Activated naive CD8-positive, alpha-beta T cell (primary cell): ENCODE results near the gene ASTN2.

Source experiments
- H3K27ac Mint-ChIP-seq: one replicate; pipeline ENCODE4 v1.8.0; 2021; ENCODE audit warnings: mixed read lengths
- H3K27me3 Mint-ChIP-seq: one replicate; pipeline ENCODE4 v1.8.0; 2021; ENCODE audit warnings: mixed read lengths
- H3K36me3 Mint-ChIP-seq: one replicate; pipeline ENCODE4 v1.8.0; 2021; ENCODE audit warnings: mixed read lengths
- H3K4me1 Mint-ChIP-seq: one replicate; pipeline ENCODE4 v1.8.0; 2021; ENCODE audit warnings: low read depth, mixed read lengths
- H3K4me3 Mint-ChIP-seq: one replicate; pipeline ENCODE4 v1.8.0; 2021; ENCODE audit warnings: mild to moderate bottlenecking, mixed read lengths
- H3K9me3 Mint-ChIP-seq: one replicate; pipeline ENCODE4 v1.8.0; 2021; ENCODE audit warnings: low read depth, mixed read lengths

ASTN2 gene, protein sequence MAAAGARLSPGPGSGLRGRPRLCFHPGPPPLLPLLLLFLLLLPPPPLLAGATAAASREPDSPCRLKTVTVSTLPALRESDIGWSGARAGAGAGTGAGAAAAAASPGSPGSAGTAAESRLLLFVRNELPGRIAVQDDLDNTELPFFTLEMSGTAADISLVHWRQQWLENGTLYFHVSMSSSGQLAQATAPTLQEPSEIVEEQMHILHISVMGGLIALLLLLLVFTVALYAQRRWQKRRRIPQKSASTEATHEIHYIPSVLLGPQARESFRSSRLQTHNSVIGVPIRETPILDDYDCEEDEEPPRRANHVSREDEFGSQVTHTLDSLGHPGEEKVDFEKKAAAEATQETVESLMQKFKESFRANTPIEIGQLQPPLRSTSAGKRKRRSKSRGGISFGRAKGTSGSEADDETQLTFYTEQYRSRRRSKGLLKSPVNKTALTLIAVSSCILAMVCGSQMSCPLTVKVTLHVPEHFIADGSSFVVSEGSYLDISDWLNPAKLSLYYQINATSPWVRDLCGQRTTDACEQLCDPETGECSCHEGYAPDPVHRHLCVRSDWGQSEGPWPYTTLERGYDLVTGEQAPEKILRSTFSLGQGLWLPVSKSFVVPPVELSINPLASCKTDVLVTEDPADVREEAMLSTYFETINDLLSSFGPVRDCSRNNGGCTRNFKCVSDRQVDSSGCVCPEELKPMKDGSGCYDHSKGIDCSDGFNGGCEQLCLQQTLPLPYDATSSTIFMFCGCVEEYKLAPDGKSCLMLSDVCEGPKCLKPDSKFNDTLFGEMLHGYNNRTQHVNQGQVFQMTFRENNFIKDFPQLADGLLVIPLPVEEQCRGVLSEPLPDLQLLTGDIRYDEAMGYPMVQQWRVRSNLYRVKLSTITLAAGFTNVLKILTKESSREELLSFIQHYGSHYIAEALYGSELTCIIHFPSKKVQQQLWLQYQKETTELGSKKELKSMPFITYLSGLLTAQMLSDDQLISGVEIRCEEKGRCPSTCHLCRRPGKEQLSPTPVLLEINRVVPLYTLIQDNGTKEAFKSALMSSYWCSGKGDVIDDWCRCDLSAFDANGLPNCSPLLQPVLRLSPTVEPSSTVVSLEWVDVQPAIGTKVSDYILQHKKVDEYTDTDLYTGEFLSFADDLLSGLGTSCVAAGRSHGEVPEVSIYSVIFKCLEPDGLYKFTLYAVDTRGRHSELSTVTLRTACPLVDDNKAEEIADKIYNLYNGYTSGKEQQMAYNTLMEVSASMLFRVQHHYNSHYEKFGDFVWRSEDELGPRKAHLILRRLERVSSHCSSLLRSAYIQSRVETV (N-terminal part only)

GRCh38 chr9:117414906-117415331, at the start of gene ASTN2:
ASTN2 (minus strand) TSS chr9:117415057; CDS start chr9:117414938, 119 bp downstream.
- no peak within 1 kb of the TSS for H3K27ac Mint-ChIP-seq
- peaks cover 19% of the 10 kb centered on the region for H3K27me3 Mint-ChIP-seq
- H3K4me3 Mint-ChIP-seq: peak within 1 kb of the TSS; percentile 6
- no peaks in the 10 kb centered on the region for H3K9me3 Mint-ChIP-seq
- H3K36me3 Mint-ChIP-seq: no peaks in the 10 kb centered on the region
- peaks cover 2% of the 10 kb centered on the region for H3K4me1 Mint-ChIP-seq

DNA sequence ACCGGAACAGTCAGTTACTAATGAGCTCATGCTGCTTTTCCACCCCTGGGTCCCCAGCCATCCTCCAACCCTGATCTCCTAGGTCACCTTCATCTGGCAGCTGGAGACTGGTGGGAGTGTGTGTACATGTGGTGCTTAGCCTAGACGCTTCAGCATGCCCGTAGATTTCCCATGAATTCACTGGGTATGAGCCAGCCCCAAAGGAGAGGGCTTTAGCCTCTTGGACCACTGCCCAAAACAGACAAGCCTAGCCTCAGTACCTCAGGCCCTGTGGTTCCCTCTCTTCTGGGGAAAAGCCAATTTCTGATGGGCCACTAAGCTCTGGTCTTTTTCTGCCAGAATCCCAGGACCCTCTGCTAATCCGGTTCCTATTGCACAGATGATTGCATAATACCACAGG, 48.0 kb upstream of the ASTN2 start:
- Mint-ChIP-seq H3K27ac (no peak overlapping the region), H3K27me3 (no peaks in the 10 kb centered on the region), H3K4me3 (no peak overlapping the region), H3K4me1 (no peaks in the 10 kb centered on the region), H3K36me3 (no peaks in the 10 kb centered on the region), H3K9me3 (peaks cover 7% of the 10 kb centered on the region)

GRCh38 chr9:117461386-117461785, 46.5 kb upstream of the ASTN2 start:
- H3K9me3 Mint-ChIP-seq: peaks cover 7% of the 10 kb centered on the region
- H3K27me3 Mint-ChIP-seq: no peaks in the 10 kb centered on the region
- no peak overlapping the region for H3K4me3 Mint-ChIP-seq
- H3K36me3 Mint-ChIP-seq: no peaks in the 10 kb centered on the region
- H3K4me1 Mint-ChIP-seq: no peaks in the 10 kb centered on the region
- no peak overlapping the region for H3K27ac Mint-ChIP-seq

- H3K36me3 Mint-ChIP-seq: no peaks in the 10 kb centered on the region
- no peaks in the 10 kb centered on the region for H3K4me1 Mint-ChIP-seq
- no peak overlapping the region for H3K4me3 Mint-ChIP-seq
- peaks cover 7% of the 10 kb centered on the region for H3K9me3 Mint-ChIP-seq
- H3K27ac Mint-ChIP-seq: no peak overlapping the region
- H3K27me3 Mint-ChIP-seq: no peaks in the 10 kb centered on the region
These were observed 45.9 kb upstream of the ASTN2 start for GRCh38 chr9:117460743-117461142.

DNA sequence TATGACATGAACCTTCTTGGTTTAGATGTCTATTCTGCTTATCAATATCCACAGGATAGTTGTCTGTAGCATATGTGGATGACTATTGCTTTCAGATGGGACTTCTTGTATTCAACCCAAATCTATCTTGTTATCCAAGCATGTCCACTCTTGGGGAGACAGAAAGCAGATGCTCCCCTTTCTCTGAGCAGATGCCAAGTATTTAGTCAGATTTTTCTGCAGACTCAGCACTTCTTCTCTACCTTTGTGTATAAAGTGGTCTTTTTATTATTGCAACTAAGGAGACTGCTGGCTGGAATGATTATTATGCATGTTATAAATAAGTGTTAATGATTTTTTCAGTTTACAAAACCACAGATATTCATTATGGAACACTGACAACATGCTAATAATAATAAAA, 45.1 kb upstream of the ASTN2 start:
- H3K9me3 Mint-ChIP-seq: peaks cover 7% of the 10 kb centered on the region
- no peak overlapping the region for H3K4me3 Mint-ChIP-seq
- no peaks in the 10 kb centered on the region for H3K36me3 Mint-ChIP-seq
- no peaks in the 10 kb centered on the region for H3K27me3 Mint-ChIP-seq
- no peak overlapping the region for H3K27ac Mint-ChIP-seq
- H3K4me1 Mint-ChIP-seq: no peaks in the 10 kb centered on the region

GRCh38 chr9:117458066-117458465, 43.2 kb upstream of the ASTN2 start:
- no peak overlapping the region for H3K27ac Mint-ChIP-seq
- no peaks in the 10 kb centered on the region for H3K27me3 Mint-ChIP-seq
- peaks cover 7% of the 10 kb centered on the region for H3K9me3 Mint-ChIP-seq
- H3K4me3 Mint-ChIP-seq: no peak overlapping the region
- H3K36me3 Mint-ChIP-seq: no peaks in the 10 kb centered on the region
- H3K4me1 Mint-ChIP-seq: no peaks in the 10 kb centered on the region

DNA sequence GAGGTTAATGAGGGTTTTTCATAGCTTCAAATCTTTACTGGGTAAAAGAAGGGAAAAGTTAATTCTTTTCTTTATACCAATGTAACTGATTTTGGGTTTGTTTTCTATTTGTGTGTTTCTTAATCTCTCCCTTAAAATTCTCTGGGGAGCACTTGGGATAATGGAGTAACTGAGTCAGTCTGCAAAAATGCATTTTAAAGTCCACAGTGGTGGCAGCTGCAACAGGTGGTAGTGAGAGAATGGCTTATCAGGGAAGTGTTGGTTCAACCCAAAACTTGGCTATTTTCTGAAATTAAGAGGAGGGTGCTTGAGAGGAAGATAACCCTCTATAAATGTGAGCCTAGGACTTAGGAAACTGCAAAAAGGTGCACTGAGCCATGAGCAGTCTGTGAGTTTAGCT, 39.9 kb upstream of the ASTN2 start:
- no peaks in the 10 kb centered on the region for H3K27me3 Mint-ChIP-seq
- H3K36me3 Mint-ChIP-seq: no peaks in the 10 kb centered on the region
- no peak overlapping the region for H3K4me3 Mint-ChIP-seq
- no peaks in the 10 kb centered on the region for H3K4me1 Mint-ChIP-seq
- no peak overlapping the region for H3K27ac Mint-ChIP-seq
- peaks cover 7% of the 10 kb centered on the region for H3K9me3 Mint-ChIP-seq

DNA sequence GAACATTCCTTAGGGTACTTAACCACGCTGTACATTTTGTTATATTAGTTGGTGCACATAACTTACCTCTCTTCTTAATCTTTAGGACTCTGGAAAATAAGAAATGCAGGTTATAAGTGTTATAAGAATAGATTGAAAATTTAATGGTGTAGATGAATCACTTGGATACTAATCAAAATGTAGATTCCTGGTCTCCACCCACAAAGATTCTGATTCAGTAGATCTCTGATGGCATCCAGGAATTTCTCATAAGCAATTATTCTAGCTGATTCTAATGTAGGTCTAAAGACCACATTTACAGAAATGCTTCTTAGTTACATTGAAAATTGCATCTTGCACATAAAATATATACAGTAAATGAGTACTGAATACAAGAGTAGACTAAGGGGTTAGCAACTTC, 38.9 kb upstream of the ASTN2 start:
- H3K4me1 Mint-ChIP-seq: no peaks in the 10 kb centered on the region

DNA sequence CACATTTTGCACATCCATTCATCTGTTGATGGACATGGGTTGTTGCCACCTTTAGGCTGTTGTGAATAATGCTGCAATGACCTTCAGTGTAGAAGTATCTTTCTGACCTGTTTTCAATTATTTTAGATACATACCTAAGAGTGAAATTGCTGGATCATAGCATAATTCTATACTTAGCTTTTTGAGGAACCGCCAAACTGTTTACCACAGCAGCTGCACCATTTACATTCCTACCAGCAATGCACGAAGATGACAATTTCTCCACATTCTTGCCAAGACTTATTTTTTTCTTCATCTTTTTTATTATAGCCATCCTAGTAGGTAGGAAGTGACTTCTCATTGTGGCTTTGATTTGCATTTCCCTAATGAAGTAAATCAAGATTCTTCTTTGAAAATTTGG, 36.5 kb upstream of the ASTN2 start:
- no peak overlapping the region for H3K27ac Mint-ChIP-seq
- no peaks in the 10 kb centered on the region for H3K4me1 Mint-ChIP-seq
- no peaks in the 10 kb centered on the region for H3K36me3 Mint-ChIP-seq
- no peak overlapping the region for H3K4me3 Mint-ChIP-seq
- no peaks in the 10 kb centered on the region for H3K9me3 Mint-ChIP-seq
- no peaks in the 10 kb centered on the region for H3K27me3 Mint-ChIP-seq

More for the DNA sequence above, 38.9 kb upstream of the ASTN2 start:
- Mint-ChIP-seq H3K4me3 (no peak overlapping the region), H3K27ac (no peak overlapping the region), H3K36me3 (no peaks in the 10 kb centered on the region), H3K9me3 (peaks cover 7% of the 10 kb centered on the region), H3K27me3 (no peaks in the 10 kb centered on the region)

DNA sequence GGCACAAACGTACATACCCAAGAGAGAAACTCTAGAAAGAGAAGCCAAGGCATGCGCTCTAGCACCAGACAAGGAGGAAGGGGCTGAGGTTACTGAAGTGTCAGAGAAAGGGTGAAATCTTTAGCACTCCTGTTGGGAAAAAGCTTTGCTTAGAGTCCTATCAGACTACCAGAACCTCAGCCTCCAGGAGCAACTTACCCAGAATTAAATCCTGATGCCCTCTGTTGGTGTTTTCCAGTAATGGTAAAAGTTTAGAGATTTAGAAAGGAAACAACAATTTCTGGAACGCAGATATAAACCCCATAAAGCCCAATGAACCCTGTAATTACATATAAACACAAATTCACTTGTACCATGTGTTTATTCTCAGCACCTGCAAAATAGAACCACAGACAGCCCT, 33.2 kb upstream of the ASTN2 start:
- H3K4me3 Mint-ChIP-seq: no peak overlapping the region
- no peaks in the 10 kb centered on the region for H3K36me3 Mint-ChIP-seq
- no peak overlapping the region for H3K27ac Mint-ChIP-seq
- H3K4me1 Mint-ChIP-seq: no peaks in the 10 kb centered on the region
- H3K27me3 Mint-ChIP-seq: no peaks in the 10 kb centered on the region
- H3K9me3 Mint-ChIP-seq: no peaks in the 10 kb centered on the region

DNA sequence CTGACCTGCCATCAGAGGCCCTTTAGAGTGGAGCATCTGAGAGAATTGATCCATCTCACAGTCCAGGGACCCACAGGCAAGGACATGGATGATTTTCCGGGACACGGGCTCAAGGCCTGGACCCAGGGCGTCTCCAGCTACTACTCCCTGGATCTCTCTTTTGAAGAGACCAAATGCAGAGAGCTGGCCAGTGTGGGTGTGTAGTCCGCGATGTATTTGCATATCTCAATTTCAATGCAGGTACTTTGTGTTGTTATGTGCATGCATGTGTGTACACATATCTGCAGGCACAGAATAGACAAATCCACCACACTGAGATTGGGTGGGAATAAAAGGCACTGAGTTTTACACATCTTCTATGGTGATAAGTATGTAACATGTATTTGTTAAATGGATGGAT, 30.8 kb upstream of the ASTN2 start:
- H3K36me3 Mint-ChIP-seq: no peaks in the 10 kb centered on the region
- no peak overlapping the region for H3K4me3 Mint-ChIP-seq
- H3K4me1 Mint-ChIP-seq: no peaks in the 10 kb centered on the region
- H3K27me3 Mint-ChIP-seq: no peaks in the 10 kb centered on the region
- H3K27ac Mint-ChIP-seq: no peak overlapping the region
- H3K9me3 Mint-ChIP-seq: no peaks in the 10 kb centered on the region

GRCh38 chr9:117444501-117444900, 29.6 kb upstream of the ASTN2 start:
- Mint-ChIP-seq H3K9me3 (no peaks in the 10 kb centered on the region), H3K36me3 (no peaks in the 10 kb centered on the region), H3K4me1 (no peaks in the 10 kb centered on the region), H3K27ac (no peak overlapping the region), H3K4me3 (no peak overlapping the region), H3K27me3 (no peaks in the 10 kb centered on the region)

DNA sequence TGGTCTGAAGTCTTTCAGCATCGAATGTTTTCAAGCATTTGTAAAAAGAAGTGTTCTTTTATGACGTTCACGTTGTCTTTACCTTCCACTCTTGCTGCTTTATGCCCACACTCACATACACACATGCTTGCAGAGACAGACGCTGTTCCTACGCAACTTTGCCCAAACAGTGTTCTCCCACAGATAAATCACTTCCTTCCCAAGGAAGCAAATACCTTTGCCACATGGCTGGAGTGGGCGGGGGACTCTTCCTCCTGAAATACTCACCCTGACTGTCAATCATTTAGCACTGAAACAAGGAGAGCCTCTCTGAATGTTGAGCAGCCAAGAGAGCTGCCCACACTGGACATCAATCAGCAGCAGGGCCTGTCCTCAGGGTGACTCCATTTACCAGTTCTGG, 22.4 kb upstream of the ASTN2 start:
- Mint-ChIP-seq H3K36me3 (no peaks in the 10 kb centered on the region), H3K27me3 (peaks cover 2% of the 10 kb centered on the region), H3K9me3 (peaks cover 7% of the 10 kb centered on the region), H3K4me3 (no peak overlapping the region), H3K4me1 (no peaks in the 10 kb centered on the region), H3K27ac (no peak overlapping the region)

GRCh38 chr9:117435630-117436261, 20.9 kb upstream of the ASTN2 start:
- Mint-ChIP-seq H3K4me3 (no peak overlapping the region), H3K27me3 (peaks cover 2% of the 10 kb centered on the region), H3K4me1 (no peaks in the 10 kb centered on the region), H3K36me3 (no peaks in the 10 kb centered on the region), H3K27ac (no peak overlapping the region), H3K9me3 (peaks cover 7% of the 10 kb centered on the region)
